ENCODE measurements around the gene DNAJA3. TPM values are rescaled to one million over a fixed set of nuclear protein-coding genes. Genes with fewer than 3 reads are reported as not detected.

The DNAJA3 gene
- total RNA-seq, 3 donors from 2014 or later (not counting 1 experiment from before 2014, with no cell fraction given), result 22.1 to 34.2 (median 27.2) TPM

GRCh38 chr16:4474192-4474961, 48.7 kb downstream of the DNAJA3 start, which contains the start of gene NMRAL1:
Gene NMRAL1, minus strand, starts transcription at chr16:4474625. Its CDS starts 493 bp downstream, at chr16:4474132.
- no peaks in the 10 kb centered on the region for H3K27me3 ChIP-seq (ENCODE audit: control insufficient read depth, insufficient read depth, low read length)
- intact Hi-C loops (cut with micrococcal nuclease), result no loop called here

GRCh38 chr16:4475880-4476788, 50.5 kb downstream of the DNAJA3 start, which contains the start of gene HMOX2:
Gene HMOX2, plus strand, starts transcription at chr16:4476398. Its CDS starts 29,127 bp downstream, at chr16:4505525.
- Mint-ChIP-seq H3K27me3 (ENCODE audit: low read depth in 2 of 2) (no peaks in the 10 kb centered on the region), H3K9me3 (no peaks in the 10 kb centered on the region), H3K4me3 (peak within 1 kb of the TSS; percentile 87), H3K4me1 (peaks cover 23 to 46% of the 10 kb centered on the region in 2 donors), H3K36me3 (no peaks in the 10 kb centered on the region), H3K27ac (peak within 1 kb of the TSS; percentile 85)
- peak; percentile 30 for TF ChIP-seq CTCF (IDR thresholded peaks at IDR 0.05)
- 8% methylated on average over 70 of the region's 70 CpGs for WGBS (ENCODE audit: insufficient coverage)
- peaks cover 47% of the 10 kb centered on the region for H3K4me1 ChIP-seq (ENCODE audit: control insufficient read depth, insufficient read depth, low read length)
- no peaks in the 10 kb centered on the region for H3K9me3 ChIP-seq (ENCODE audit: control insufficient read depth, insufficient read depth, low read length)
- no peaks in the 10 kb centered on the region for H3K36me3 ChIP-seq (ENCODE audit: control insufficient read depth, insufficient read depth, low read length)
- peak within 1 kb of the TSS; percentile 71 for H3K27ac ChIP-seq (ENCODE audit: low read length)
- no peaks in the 10 kb centered on the region for H3K27me3 ChIP-seq (ENCODE audit: control insufficient read depth, insufficient read depth, low read length)
- H3K4me3 ChIP-seq (ENCODE audit: low read length), result peak within 1 kb of the TSS; percentile 96
- ATAC-seq (peak; percentile 87 to 97 (median 91)), DNase-seq (peak; percentile 95 to 96)
- intact Hi-C loops (cut with micrococcal nuclease), result loop anchor here (1.0 to 5.0 kb wide), 3 partner anchors 10 to 61 kb away; partner anchors contain the start of genes CDIP1 and DNAJA3

More at GRCh38 chr16:4474192-4474961, 48.7 kb downstream of the DNAJA3 start, which contains the start of gene NMRAL1:
- TF ChIP-seq CTCF (IDR thresholded peaks at IDR 0.05), result no peak
- DNase-seq, result peak; percentile 76 to 89
- Mint-ChIP-seq H3K4me3 (peak within 1 kb of the TSS; percentile 86), H3K36me3 (no peaks in the 10 kb centered on the region), H3K9me3 (no peaks in the 10 kb centered on the region), H3K27ac (peak within 1 kb of the TSS; percentile 72 to 83), H3K27me3 (ENCODE audit: low read depth in 2 of 2) (no peaks in the 10 kb centered on the region), H3K4me1 (peaks cover 22 to 45% of the 10 kb centered on the region in 2 donors)
- peak within 1 kb of the TSS; percentile 53 for H3K4me3 ChIP-seq (ENCODE audit: low read length)
- ATAC-seq, result peak; percentile 58 to 75 (median 61)
- 3% methylated on average over 57 of the region's 60 CpGs for WGBS (ENCODE audit: insufficient coverage)
- no peaks in the 10 kb centered on the region for H3K36me3 ChIP-seq (ENCODE audit: control insufficient read depth, insufficient read depth, low read length)
- no peaks in the 10 kb centered on the region for H3K9me3 ChIP-seq (ENCODE audit: control insufficient read depth, insufficient read depth, low read length)
- H3K27ac ChIP-seq (ENCODE audit: low read length), result peak within 1 kb of the TSS; percentile 71
- H3K4me1 ChIP-seq (ENCODE audit: control insufficient read depth, insufficient read depth, low read length), result peaks cover 42% of the 10 kb centered on the region

- intact Hi-C loops (cut with micrococcal nuclease), result loop anchor here (5.0 kb wide), 2 partner anchors 51 to 59 kb away; partner anchors contain the start of genes CDIP1 and DNAJA3
- Mint-ChIP-seq H3K9me3 (no peaks in the 10 kb centered on the region), H3K4me3 (peak overlapping the region; percentile 87), H3K27ac (peak overlapping the region; percentile 85), H3K36me3 (no peaks in the 10 kb centered on the region), H3K4me1 (peaks cover 39 to 58% of the 10 kb centered on the region in 2 donors), H3K27me3 (ENCODE audit: low read depth in 2 of 2) (no peaks in the 10 kb centered on the region)
- no peak overlapping the region for H3K4me3 ChIP-seq (ENCODE audit: low read length)
- peaks cover 47% of the 10 kb centered on the region for H3K4me1 ChIP-seq (ENCODE audit: control insufficient read depth, insufficient read depth, low read length)
- no peaks in the 10 kb centered on the region for H3K27me3 ChIP-seq (ENCODE audit: control insufficient read depth, insufficient read depth, low read length)
- DNase-seq (peak in 1 of 2 donors; percentile 55), ATAC-seq (no peak)
- no peaks in the 10 kb centered on the region for H3K36me3 ChIP-seq (ENCODE audit: control insufficient read depth, insufficient read depth, low read length)
- H3K9me3 ChIP-seq (ENCODE audit: control insufficient read depth, insufficient read depth, low read length), result no peaks in the 10 kb centered on the region
- WGBS (ENCODE audit: insufficient coverage), result 68% methylated on average over 2 of the region's 2 CpGs
- TF ChIP-seq CTCF (IDR thresholded peaks at IDR 0.05), result no peak
- peak overlapping the region; percentile 11 for H3K27ac ChIP-seq (ENCODE audit: low read length)
Measured at GRCh38 chr16:4477966-4478365, 52.3 kb downstream of the DNAJA3 start.
